HepG2 (cell line): ENCODE data around the gene MIX23.

Experiments used
- CEBPB ChIP-seq: IDR thresholded peaks from 2 replicates; pipeline ENCODE4 v1.6.1; 2011; ENCODE audit warnings: low read depth, low read length, improper control_type of control experiment, borderline replicate concordance
- CENPT ChIP-seq: sonication (generic); formaldehyde crosslinking; IDR thresholded peaks from 2 replicates; pipeline ENCODE4 v1.8.0; 2022; ENCODE audit warnings: low read depth, mild to moderate bottlenecking, moderate library complexity, missing genetic modification reagents
- CREBL2 ChIP-seq: sonication (generic); formaldehyde crosslinking; IDR thresholded peaks from 2 replicates; pipeline ENCODE4 v1.8.1; 2023; ENCODE audit warnings: missing genetic modification reagents, mild to moderate bottlenecking, borderline replicate concordance
- CTCF ChIP-seq: sonication (generic); formaldehyde crosslinking; IDR thresholded peaks from 2 replicates; pipeline ENCODE4 v1.5.0; 2020; ENCODE audit warnings: mild to moderate bottlenecking, missing genetic modification reagents, moderate library complexity
- JUND ChIP-seq: sonication (generic); formaldehyde crosslinking; IDR thresholded peaks from 2 replicates; pipeline ENCODE4 v1.8.0; 2022; ENCODE audit warnings: mild to moderate bottlenecking, missing genetic modification reagents
- KLF13 ChIP-seq: sonication (generic); formaldehyde crosslinking; IDR thresholded peaks from 2 replicates; pipeline ENCODE4 v1.4.0; 2020; ENCODE audit warnings: mild to moderate bottlenecking, missing genetic modification reagents
- MAZ ChIP-seq, 2 experiments: sonication (generic) in 1 of 2; formaldehyde crosslinking in 1 of 2; IDR thresholded peaks; 2 replicates each; pipeline versions ENCODE4 v1.5.0 to v1.6.1; 2012 to 2020; ENCODE audit warnings: low read depth in 2 of 2, mild to moderate bottlenecking in 2 of 2, borderline replicate concordance in 1 of 2, improper control_type of control experiment in 1 of 2, low read length in 1 of 2, missing genetic modification reagents in 1 of 2, moderate library complexity in 1 of 2
- NR2F6 ChIP-seq, 2 experiments: IDR thresholded peaks; 2 replicates each; pipeline ENCODE4 v1.6.1; 2016; ENCODE audit warnings: antibody characterized with exemption in 1 of 2, mild to moderate bottlenecking in 1 of 2
- POLR2AphosphoS5 ChIP-seq: IDR thresholded peaks from 2 replicates; pipeline ENCODE4 v1.6.1; 2012; ENCODE audit warnings: low read depth, low read length
- REST ChIP-seq, 2 experiments: IDR thresholded peaks; 2 replicates each; pipeline ENCODE4 v1.6.1; 2011 to 2012; ENCODE audit warnings: low read length in 2 of 2, borderline replicate concordance in 1 of 2, low read depth in 1 of 2, mild to moderate bottlenecking in 1 of 2, moderate library complexity in 1 of 2
- SRF ChIP-seq: IDR thresholded peaks from 2 replicates; pipeline ENCODE4 v1.6.1; 2011; ENCODE audit warnings: mild to moderate bottlenecking, low read depth, low read length, moderate library complexity
- SUZ12 ChIP-seq: fragments of 150-350 bp; IDR thresholded peaks from 2 replicates; pipeline ENCODE4 v1.6.1; 2014; ENCODE audit warnings: low read depth, low read length
- ZNF800 ChIP-seq: sonication (generic); formaldehyde crosslinking; IDR thresholded peaks from 2 replicates; pipeline ENCODE4 v1.4.0; 2020; ENCODE audit warnings: missing genetic modification reagents

GRCh38 chr3:122318620-122319019 lies 64.4 kb downstream of the MIX23 start:
- TF ChIP-seq CEBPB = no peak
- TF ChIP-seq REST (IDR thresholded peaks at IDR 0.05; ENCODE audit: borderline replicate concordance in 1 of 2, low read depth in 1 of 2, low read length in 2 of 2) = no peak
- TF ChIP-seq ZNF800 (CRISPR knock-in tag) = no peak
- TF ChIP-seq CENPT (CRISPR knock-in tag) = no peak
- TF ChIP-seq SRF = no peak
- no peak for TF ChIP-seq CREBL2
- no peak for TF ChIP-seq POLR2AphosphoS5
- TF ChIP-seq NR2F6 (IDR thresholded peaks at IDR 0.05) = no peak
- no peak for TF ChIP-seq NR2F6 (CRISPR knock-in tag; IDR thresholded peaks at IDR 0.05)
- no peak for TF ChIP-seq MAZ (IDR thresholded peaks at IDR 0.05; ENCODE audit: borderline replicate concordance, low read depth, low read length)
- TF ChIP-seq MAZ (CRISPR knock-in tag; IDR thresholded peaks at IDR 0.05; ENCODE audit: low read depth) = no peak
- no peak for TF ChIP-seq SUZ12
- no peak for TF ChIP-seq JUND
- TF ChIP-seq KLF13 = no peak
- no peak for TF ChIP-seq CTCF (CRISPR knock-in tag)
